SKM-1 (cell line): ENCODE results near the gene PLPPR5.
"Not testable (repeated sequence)": the region's sequence is repeated elsewhere in the genome, so short reads cannot be mapped to it uniquely, and the experiment has no call there.

ENCODE experiments used
- DNase-seq: peaks from one replicate; lab custom pipeline; 2025; ENCODE audit not compliant: unreplicated experiment; lab: John Stamatoyannopoulos, UW

Gene PLPPR5, protein sequence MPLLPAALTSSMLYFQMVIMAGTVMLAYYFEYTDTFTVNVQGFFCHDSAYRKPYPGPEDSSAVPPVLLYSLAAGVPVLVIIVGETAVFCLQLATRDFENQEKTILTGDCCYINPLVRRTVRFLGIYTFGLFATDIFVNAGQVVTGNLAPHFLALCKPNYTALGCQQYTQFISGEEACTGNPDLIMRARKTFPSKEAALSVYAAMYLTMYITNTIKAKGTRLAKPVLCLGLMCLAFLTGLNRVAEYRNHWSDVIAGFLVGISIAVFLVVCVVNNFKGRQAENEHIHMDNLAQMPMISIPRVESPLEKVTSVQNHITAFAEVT

DNA sequence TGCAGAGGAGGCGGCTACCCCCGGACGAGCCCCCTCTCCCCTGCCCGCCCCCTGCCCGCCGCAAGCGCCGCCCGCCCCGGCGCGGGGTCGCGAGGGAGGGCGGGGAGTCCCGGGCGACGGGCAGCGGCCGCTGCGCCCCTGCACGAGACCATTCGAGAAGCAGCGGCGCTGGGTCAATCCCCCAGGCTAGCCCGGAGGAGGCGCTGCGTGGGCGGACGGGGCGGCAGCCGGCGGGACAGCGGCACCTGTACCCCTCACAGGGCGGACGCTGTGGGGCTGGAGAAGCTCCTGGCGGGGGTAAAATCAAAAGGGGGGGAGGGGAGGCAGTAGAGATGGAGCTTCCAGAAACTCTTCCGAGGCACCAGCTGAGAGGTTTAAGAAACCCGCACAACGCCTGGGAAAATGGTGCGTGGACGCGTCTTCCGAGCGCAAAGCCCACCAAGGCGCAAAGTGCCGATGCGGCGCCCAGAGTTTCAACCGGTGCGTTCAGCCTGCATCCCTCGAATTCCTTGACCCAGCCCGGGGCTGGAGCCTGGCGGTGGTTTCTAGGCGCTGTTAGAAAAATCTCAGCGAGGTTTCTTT, at the start of gene PLPPR5:
PLPPR5 (minus strand) TSS at position 1 of the 582 bp plus-strand sequence. CDS start 190 bp downstream, outside the sequence.
- no peak for DNase-seq

DNA sequence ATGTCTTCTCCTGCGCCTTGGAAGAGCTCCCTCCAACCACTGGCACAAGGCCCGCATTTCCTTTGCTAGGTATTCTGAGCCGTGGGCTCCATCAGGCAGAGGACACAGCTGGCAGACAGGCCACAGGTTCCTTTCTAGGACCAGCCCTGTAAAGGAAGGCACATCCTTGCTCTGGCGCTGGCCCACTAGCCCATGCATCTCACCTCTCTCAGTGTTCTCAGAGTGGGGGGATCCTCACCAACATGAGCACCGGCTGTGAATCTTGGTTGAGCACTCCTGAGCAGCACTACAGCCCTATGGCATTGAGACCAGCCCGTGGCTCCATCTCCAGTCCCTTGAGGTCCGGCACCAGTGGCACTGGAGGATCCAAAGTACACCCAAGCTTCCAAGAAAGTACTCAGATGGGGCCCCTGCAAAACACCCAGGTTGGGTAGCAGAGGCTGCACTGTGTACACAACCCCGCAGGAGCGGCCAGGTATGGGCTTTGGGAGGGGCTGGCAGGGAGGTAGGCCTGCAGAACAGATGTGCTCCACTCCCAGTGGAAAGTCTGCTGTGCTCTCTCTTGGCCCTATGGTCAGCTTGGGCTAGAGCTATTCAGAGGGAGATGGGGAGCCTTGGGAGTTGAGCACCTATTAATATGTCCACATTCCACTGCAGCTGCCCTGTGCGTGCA, 47.1 kb upstream of the PLPPR5 start:
- DNase-seq, result no peak

DNA sequence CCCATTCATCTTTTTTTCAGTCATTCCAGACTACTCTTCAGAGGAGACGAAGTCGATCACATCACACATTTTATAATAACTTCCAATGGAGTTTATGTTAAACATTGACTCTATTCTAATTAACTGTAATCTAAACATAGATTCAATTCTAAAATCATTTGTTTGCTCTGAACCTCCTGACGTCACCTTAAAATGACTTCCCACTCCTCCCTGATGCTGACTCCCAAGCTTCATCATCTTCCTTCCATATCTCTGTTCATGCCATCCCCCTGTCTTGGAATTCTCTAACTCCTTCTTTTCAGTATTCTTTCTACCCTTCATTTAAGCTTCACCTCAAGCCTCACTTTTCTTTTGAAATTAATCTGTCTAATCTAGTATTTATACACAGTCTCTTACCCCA, 45.1 kb upstream of the PLPPR5 start:
- DNase-seq, result no peak

DNA sequence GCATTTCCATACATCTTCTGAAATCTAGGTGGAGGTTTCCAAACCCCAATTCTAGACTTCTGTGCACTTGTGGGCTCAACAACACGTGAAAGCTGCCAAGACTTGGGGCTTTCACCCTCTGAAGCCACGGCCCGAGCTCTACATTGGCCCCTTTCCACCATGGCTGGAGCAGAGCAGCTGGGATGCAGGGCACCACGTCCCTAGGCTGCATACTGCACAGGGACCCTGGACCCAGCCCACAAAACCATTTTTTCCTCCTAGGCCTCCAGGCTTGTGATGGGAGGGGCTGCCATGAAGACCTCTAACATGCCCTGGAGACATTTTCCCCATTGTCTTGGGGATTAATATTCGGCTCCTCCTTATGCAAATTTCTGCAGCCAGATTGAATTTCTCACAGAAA, 32.1 kb upstream of the PLPPR5 start:
- DNase-seq, result not testable (repeated sequence)

DNA sequence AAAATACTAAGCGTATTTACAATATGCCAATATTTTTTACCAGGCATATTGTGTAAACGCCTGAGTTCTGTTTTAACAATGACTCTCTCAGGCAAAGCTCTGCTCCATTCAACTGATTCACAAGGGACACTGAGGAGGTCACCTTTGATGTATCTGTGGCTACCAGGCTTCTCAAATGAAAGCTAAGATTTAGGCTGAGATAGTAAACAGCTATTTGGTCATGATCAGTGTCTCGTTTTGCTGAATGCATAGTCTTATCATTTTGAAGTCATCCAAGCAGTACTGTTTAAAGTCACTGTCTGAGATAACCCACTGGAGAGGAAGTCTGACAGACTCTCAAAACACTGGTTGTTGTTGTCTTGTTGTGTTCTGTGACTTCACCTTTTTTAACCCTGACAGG, 13.7 kb upstream of the PLPPR5 start:
- no peak for DNase-seq

DNA sequence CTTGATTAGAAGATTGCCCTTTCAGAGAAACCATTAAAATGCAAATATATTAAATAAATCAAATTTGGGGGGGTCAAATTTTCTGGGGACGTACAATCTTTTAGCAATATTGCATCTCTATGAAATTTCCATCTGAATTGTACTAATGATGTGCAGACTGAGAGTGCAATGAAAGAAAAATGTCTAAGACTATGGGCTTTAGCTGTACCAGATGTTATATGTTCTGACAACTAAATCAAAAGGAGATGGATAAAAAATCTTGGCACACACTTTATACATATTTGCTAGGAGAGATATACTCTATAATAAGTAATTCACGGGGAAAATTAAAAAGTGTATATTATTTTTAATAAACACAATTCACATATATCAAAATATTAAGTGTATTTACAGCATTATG, 13.0 kb upstream of the PLPPR5 start:
- no peak for DNase-seq

DNA sequence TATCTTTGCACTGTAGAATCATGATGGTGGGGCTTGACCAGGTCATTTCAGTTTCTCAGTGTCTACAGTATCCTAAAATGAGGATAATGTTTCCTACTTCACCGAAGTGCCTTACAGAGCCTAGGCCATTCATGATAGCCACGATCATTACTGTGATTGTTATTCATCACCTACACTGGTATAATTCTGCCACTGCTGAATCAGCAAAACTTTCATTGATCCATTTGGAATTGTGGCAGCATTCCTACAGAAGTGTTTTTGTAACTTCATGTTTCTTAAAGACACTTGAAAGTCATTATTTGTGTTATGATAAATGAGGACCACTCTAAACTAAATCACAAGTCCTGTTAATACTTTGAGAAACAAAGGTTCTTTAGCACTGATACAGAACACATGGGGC, 6.0 kb upstream of the PLPPR5 start:
- no peak for DNase-seq

DNA sequence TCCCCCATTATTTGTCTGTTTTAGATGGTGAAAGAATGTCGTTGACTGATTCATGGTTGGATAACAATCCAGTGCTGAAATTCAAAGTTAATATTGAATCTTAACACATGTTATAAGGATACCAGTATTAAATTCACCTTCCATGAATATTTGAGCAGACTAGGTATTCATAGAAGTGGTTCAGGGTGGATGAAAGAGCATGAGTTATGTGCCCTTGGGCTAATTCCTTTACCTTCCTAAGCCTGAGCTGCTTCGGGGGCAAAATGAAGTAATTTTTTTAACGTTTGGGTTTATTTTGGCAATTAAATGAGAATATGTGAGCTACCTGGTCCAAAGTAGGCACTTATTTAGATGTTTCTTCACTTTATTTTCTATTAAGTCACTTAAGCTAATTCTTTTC, 2.7 kb upstream of the PLPPR5 start:
- DNase-seq, result no peak

DNA sequence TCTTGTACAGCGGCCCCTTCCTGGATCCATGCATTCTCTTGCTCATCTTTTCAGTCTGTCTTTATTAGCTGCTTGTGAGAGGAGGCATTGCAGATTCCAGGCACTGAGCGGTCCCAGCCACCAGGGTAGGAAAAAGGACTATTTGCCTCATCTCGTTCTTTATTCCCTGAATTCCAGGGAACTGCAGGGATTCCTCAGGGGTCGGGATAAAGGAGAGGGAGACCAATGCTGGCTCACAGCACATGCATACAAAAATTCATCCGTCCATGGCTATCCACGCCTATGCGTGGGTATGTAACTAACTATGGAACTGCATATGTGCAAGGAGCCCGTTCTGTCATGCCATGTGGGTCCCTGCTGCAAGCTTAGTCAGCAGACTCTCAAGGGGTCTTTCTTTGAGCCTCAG, 879 bp upstream of the PLPPR5 start:
- no peak for DNase-seq

DNA sequence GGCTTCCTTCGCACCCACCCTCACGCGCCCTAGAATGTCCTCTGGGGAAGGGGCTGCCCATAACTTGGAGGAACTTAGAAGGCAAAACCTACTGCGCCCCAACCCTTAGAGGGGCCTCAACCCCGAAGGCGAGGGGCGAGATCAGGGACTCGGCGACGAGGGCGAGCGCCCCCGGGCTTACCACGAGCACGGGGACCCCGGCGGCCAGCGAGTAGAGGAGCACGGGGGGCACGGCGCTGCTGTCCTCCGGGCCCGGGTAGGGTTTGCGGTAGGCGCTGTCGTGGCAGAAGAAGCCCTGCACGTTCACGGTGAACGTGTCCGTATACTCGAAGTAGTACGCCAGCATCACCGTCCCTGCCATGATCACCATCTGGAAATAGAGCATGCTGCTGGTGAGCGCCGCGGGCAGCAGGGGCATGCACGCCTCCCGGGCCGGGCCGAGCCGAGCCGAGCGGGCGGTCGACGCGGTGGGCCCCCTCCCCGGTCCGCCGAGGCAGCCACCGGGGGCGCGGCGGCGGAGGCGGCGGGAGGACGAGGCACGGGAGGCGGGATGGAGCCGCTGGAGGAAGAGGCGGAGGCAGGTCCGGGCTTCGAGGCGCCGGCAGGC, 304 bp downstream of the PLPPR5 start:
- DNase-seq, result no peak

DNA sequence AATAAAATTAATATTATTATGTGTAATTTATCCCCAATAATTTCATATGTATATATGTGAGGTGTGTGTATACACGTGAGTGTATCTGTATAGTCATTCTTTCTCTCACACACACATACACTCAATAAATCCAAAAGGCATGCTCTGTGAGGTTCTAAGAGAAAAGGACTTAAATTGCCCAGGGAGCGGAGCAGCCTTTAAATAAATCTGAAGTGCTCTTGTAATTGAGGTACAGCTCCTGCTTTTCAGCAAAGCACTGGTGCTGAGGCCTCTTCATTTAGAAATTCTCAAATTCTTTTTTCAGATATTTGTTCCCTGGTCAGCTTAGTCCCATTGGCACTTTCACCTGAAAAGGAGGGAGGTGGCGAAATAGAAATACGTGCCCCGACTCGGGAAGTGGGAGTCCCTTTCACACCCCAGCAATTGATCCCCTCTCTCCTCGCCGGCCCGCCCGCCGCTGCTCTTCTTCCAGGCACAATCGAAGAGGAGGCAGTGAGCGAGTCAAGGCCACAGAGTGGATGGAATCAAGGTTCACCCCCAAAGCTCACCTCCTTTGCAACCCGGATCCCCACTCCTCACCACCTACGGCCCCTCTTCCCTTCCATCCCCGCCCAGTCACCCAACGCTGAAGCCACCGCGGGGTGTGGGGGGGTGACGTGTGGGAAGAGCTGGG, 944 bp downstream of the PLPPR5 start:
- no peak for DNase-seq

DNA sequence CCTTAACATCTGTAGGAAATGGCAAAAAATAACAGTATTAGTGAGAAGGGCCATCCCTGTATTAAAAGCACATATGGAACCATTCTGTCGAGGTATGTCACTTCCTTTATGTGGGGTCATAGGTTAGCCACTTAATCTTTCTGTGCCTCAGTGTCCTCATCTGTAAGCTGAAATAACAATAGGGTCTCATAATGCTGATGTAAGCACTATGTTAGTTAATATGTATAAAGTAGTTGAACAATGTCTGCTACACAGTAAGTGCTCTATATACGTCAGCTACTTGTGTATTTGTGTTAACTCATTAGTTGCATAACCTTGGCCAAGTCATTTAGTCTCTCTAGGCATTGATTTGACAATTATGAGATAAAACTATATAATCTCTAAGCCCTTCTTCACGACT, 11.8 kb downstream of the PLPPR5 start:
- no peak for DNase-seq

DNA sequence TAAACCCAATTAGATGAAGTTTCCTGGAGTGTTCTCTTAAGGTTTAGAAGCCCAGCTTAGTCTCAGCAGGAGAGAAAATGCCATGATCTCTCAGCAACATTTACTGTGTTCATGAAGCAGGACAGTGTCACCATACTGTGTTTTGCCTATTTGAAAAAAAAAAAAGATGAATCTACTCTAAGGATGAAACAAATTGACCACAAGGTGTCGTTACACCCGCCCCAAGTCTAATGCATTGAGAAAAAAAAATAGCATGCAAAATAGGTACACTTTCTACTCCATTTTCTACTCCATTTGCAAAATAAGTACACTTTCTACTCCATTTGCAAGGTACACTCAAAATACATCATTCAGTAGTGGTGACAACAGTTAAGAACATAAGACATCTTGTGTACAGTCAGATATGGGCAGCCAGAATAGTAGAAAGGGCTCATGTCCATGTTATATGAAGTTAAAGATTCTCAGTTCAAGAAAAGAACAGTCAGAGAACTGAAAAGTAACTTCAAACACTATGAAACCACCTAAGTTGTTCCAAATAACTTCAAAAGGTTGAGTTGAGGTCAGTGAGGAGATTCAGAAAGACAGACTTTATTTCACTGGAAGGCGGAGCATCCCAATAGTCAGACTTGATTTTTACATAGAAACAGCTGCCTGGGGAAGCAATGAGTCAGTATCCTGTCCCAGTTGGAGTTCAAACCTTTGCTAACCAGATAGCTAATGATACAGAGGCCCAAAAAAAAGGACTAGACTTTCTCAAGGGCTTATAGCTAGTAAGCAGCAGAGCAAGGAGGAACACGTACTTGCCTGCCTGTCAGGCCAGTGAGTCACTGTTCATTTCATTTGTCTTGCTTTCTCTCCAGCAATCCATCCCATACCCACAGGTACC, 13.3 kb downstream of the PLPPR5 start:
- no peak for DNase-seq

DNA sequence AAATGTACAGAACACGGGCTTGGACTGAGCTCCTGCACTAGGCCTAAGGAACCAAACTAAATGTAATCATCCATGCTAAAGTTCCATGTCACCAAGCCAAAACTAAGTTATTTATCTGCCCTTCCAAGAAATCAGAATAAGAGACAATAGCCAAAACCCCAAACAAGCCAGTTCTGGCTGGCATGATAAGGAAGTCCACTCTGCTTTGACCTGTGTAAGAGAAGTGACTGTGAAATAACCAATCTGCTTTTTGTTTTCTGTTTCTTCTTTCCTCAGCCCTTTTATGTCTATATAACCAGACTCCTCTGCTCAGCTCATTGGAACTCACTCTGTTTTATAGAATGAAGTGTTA, 15.1 kb downstream of the PLPPR5 start:
- no peak for DNase-seq

DNA sequence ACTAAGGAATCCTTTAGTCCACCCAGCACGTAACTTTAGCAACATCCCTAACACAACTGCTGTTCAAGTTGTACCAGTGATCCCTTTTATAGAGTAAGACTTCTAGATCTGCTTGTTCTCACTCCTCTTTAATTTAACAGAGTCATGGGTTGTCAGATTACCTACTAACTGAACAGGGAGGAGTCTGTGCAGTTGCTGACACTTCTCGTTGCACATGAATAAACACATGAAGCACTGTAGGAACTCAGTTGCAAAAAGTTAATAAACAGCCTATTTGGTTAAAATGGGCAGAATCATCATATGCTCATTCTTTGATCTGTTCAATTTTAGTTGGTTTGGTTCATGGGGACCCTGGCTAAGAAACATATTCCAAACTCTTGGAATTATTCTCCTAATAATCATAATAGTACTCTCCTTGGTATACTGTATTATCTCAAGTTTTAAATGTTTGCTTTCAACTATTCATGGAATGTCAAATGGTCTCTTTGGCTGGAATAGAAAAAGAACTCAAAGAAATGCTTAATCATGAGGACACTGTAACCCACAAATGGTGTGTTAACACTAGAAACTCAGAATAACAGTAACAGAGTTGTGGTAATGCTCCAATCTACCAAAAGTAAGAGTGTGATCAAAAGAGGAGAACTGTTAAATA, 15.6 kb downstream of the PLPPR5 start:
- no peak for DNase-seq

DNA sequence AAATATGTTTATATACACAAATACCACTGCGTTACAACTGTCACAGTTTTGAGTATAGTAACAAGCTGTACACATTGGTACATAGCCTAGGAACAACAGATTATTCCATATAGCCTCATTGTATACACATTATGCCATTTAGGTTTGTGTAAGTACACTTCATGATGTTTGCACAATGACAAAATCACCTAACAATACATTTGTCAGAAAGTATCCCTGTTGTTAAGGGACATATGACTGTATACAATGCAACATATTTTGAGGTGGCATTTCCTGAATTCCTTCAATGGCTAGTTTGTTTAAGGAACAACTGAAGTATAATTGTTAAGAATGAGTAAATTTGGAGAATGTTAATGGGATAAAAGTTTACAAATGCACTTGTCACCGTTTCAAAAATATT, 19.0 kb downstream of the PLPPR5 start:
- no peak for DNase-seq

DNA sequence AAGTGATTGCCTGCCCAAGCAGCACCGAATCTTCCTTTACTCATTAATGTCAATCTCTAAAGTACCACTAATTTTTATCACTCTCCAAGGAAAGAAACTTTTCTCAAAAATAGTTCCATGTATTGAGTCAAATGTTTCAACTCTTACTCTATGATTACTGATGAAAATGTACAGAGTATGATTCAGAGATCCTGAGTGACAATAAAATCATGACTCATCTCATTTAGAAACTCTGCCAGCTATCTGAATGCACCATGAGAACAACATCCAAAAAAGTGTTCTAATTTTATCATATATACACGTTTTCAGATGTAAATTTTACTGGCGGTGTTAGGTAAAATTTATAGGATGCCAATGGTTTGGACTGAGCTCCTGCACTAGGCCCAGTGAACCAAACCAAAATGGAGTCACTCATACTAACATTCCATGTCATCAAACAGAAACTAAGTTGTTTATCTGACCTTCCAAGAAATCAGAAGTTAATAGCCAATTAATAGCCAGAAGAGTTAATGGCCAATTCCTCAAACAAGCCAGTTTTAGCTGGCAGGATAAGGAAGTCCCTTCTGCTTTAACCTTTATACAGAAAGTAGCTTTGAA, 22.6 kb downstream of the PLPPR5 start:
- no peak for DNase-seq

DNA sequence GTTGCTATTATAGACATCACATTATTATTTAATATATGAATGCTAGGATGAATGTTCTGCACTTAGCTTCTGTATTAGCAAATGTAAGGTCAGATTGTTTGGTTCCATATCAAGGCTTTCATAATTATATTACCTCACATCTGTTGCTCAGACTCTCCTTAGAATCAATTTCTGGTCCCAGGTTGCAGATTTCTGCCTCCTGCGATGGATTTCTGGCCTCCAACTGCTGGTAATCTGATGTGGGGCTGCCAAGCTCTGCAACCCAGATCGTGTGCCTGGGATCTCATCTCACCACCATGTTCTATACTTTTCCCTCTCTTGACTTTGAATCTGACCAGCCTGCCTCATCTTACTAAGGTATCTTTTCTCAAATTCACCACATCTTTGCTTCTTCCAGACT, 25.2 kb downstream of the PLPPR5 start:
- DNase-seq, result no peak

DNA sequence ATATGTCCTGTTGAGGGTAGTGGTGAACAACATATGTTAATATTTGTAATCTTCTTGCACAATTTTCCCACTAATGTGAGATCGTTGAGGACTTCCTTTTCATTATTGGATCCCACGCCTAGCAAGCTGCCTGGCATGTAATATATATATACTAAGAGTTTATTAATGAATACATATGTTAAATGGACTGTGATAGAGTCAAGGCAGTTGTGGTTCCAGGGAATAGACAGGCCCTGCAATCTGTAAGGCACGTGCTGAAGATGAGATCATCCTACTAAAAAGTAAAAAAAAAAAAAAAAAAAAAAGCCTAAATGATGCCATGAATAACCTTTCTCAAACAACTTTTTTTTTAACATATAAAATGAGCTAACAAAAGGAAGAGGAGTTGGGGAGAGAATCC, 28.9 kb downstream of the PLPPR5 start:
- no peak for DNase-seq

DNA sequence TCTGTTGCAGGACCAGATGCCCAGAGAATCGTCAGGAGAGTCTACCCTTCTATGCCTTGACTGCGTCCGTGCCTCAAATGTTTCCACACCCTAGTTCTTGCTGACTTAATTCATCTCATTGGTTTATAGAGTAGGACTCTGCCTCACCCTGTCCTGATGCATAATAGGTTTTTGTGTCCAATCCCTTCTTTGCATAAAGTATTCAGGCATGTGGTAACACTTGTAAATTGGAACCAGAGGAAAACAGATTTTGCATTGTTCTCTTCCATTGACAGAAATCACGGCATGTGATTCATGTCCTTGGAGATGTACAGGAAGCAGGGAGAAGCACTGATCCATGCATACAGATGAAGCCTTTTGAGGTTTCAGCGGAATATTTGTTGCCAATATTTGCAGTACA, 29.5 kb downstream of the PLPPR5 start:
- no peak for DNase-seq
